ENCODE results near the gene FDX2. TPM values are rescaled to one million over a fixed set of nuclear protein-coding genes. Genes with fewer than 3 reads are reported as not detected.

Gene FDX2
- total RNA-seq (2014; rRNA removed; shearing (Covaris generic)) (27.3 and 28.7 TPM in 2 replicates), polyA plus RNA-seq (2016; fragmentation: Nextera tagmentation; extraction: Ambion mirVana) (29.7 and 35.0 TPM in 2 replicates)
- long read RNA-seq, transcript FDX2-203 (4 exons, 635 nt) = minor isoform, 6 of 25 reads
- long read RNA-seq, transcript FDX2-202 (5 exons, 1,012 nt) = major isoform, 14 of 25 reads
- long read RNA-seq, partial matches to known transcripts = 4 of 25 reads
- long read RNA-seq, other reads (novel, unspliced or antisense) = 0 of 25 reads

DNA sequence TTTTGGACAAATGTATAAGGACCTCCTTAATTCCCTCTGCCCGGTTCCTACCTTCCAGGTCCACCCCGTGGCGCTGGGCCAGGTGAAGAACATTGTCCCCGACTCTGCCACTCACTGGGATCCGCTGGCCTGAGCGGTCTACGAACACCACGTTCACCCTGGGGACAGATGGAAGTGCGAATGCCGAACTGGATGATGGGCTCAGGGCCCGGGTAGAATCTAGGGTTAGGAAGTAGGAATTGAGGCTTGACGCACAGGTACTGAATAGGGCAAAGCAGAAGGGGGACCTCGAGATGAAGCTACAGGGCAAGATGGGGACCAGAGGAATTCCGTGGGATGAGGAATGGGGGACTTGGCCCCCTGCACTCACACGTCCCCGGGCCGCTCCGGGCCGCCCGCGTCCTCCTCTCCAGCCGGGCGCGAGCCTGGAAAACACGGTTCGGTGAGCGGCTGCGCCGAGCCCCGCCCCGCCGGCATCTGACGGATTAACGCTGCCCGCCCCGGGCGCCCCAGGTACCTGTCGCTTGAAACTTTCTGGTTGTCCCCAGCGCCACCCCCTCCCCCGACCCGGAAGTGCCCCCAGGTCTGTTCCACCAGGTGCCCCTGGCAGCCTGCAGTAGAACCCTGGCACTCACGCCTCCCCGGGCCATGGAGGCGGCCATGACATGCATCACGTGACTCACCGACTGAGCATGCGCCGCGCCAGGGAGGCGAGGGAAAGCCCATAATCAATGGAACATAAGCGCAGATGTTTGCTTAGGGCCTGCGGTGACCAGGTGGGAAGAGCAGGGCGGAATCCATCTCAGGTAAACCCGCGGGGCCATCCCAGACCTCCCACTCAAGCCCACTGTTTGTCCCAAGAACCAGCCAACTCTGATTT is at the start of gene FDX2:
FDX2 (minus strand) TSS at position 681 of the 880 bp plus-strand sequence; CDS start at position 662, 19 bp downstream.
- Histone ChIP-seq H3F3A (replicated peaks; ENCODE audit: low read depth) (peaks cover 12% of the 10 kb centered on the region), H3K4me2 (peak within 1 kb of the TSS; percentile 92), H2AFZ (peak within 1 kb of the TSS; percentile 96), H3K36me3 (ENCODE audit: insufficient read depth) (peaks cover 3% of the 10 kb centered on the region; the same call in 1 of the 2 replicates), H3K4me3 (peak within 1 kb of the TSS; percentile 92), H3K27ac (ENCODE audit: low read depth) (peak within 1 kb of the TSS; percentile 83; the same call in 1 of the 2 replicates), H3K9me2 (ENCODE audit: insufficient read depth) (no peaks in the 10 kb centered on the region), H4K20me1 (replicated peaks; ENCODE audit: insufficient read depth) (peaks cover 3% of the 10 kb centered on the region; the same call in 1 of the 2 replicates), H3K79me2 (replicated peaks; ENCODE audit: insufficient read depth) (peaks cover 6% of the 10 kb centered on the region), H3K27me3 (ENCODE audit: insufficient read depth) (no peaks in the 10 kb centered on the region), H3K4me1 (ENCODE audit: insufficient read depth) (peaks cover 12% of the 10 kb centered on the region; the same call in 1 of the 2 replicates)
- peak; percentile 90 for ATAC-seq
- Mint-ChIP-seq H3K9me3 (no peaks in the 10 kb centered on the region), H3K4me3 (peak within 1 kb of the TSS; percentile 94), H3K27me3 (ENCODE audit: insufficient read depth, low read depth, poor library complexity) (peaks cover 12% of the 10 kb centered on the region), H3K4me1 (peaks cover 13% of the 10 kb centered on the region; the same call in 2 of the 3 replicates), H3K36me3 (ENCODE audit: low read depth) (peaks cover 32% of the 10 kb centered on the region), H3K27ac (peak within 1 kb of the TSS; percentile 92)
- DNase-seq (ENCODE audit: low spot score) = peak; percentile 95
- TF ChIP-seq EZH2 (IDR thresholded peaks at IDR 0.05; ENCODE audit: low read depth, unreplicated experiment) (no peak), CREB1 (CRISPR knock-in tag; IDR thresholded peaks at IDR 0.05; ENCODE audit: low read depth) (no peak), POLR2AphosphoS5 (IDR thresholded peaks at IDR 0.05; ENCODE audit: low read depth) (peak; percentile 86)
- TF ChIP-seq, protein P1, sequence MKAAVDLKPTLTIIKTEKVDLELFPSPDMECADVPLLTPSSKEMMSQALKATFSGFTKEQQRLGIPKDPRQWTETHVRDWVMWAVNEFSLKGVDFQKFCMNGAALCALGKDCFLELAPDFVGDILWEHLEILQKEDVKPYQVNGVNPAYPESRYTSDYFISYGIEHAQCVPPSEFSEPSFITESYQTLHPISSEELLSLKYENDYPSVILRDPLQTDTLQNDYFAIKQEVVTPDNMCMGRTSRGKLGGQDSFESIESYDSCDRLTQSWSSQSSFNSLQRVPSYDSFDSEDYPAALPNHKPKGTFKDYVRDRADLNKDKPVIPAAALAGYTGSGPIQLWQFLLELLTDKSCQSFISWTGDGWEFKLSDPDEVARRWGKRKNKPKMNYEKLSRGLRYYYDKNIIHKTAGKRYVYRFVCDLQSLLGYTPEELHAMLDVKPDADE (IDR thresholded peaks at IDR 0.05) = 0 out of 2 replicates have a peak, but pooled peaks have one; percentile 35

DNA sequence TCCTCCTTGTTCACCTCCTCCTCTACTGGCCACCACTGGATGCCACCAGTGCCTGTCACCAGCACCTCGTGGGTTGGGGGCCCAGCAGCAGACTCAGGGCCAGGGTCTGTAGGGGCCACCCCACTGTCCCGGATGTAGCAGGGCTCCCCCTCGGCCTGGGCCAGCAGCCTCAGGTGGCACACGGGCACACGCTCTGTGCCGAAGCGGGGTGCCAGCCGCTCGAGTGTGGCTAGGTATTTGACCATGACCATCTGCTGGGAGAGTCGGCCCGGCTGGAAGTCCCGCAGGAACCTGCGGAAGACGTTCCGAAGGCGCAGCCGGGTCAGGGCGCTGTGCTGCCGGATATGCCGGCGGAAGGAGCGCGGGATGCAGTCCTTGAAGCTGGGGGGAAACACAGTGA is 49.7 kb upstream of the FDX2 start:
- DNase-seq (ENCODE audit: low spot score) = no peak
- no peak overlapping the region for H2AFZ ChIP-seq
- no peak for ATAC-seq
- no peaks in the 10 kb centered on the region for H3F3A ChIP-seq (replicated peaks; ENCODE audit: low read depth)
- H3K79me2 ChIP-seq (replicated peaks; ENCODE audit: insufficient read depth) = no peaks in the 10 kb centered on the region
- no peaks in the 10 kb centered on the region for H3K27me3 ChIP-seq (ENCODE audit: insufficient read depth)
- no peak overlapping the region for H3K4me3 ChIP-seq
- no peak overlapping the region for H3K27ac Mint-ChIP-seq
- no peak overlapping the region for H3K4me3 Mint-ChIP-seq
- no peaks in the 10 kb centered on the region for H3K4me1 Mint-ChIP-seq
- H4K20me1 ChIP-seq (replicated peaks; ENCODE audit: insufficient read depth) = 0 out of 2 replicates have a peak, but pooled peaks cover 3% of the 10 kb centered on the region
- H3K4me2 ChIP-seq = no peak overlapping the region
- H3K36me3 ChIP-seq (ENCODE audit: insufficient read depth) = no peaks in the 10 kb centered on the region; the same call in 1 of the 2 replicates
- no peaks in the 10 kb centered on the region for H3K4me1 ChIP-seq (ENCODE audit: insufficient read depth)
- H3K36me3 Mint-ChIP-seq (ENCODE audit: low read depth) = peaks cover 36% of the 10 kb centered on the region
- H3K27ac ChIP-seq (ENCODE audit: low read depth) = no peak overlapping the region
- peaks cover 9% of the 10 kb centered on the region for H3K27me3 Mint-ChIP-seq (ENCODE audit: insufficient read depth, low read depth, poor library complexity)
- no peaks in the 10 kb centered on the region for H3K9me2 ChIP-seq (ENCODE audit: insufficient read depth)
- no peaks in the 10 kb centered on the region; the same call in 2 of the 3 replicates for H3K9me3 Mint-ChIP-seq
- no peak for TF ChIP-seq ZNF114 (CRISPR knock-in tag; IDR thresholded peaks at IDR 0.05)
- TF ChIP-seq, protein P1 (IDR thresholded peaks at IDR 0.05) = no peak
- TF ChIP-seq, protein P2, sequence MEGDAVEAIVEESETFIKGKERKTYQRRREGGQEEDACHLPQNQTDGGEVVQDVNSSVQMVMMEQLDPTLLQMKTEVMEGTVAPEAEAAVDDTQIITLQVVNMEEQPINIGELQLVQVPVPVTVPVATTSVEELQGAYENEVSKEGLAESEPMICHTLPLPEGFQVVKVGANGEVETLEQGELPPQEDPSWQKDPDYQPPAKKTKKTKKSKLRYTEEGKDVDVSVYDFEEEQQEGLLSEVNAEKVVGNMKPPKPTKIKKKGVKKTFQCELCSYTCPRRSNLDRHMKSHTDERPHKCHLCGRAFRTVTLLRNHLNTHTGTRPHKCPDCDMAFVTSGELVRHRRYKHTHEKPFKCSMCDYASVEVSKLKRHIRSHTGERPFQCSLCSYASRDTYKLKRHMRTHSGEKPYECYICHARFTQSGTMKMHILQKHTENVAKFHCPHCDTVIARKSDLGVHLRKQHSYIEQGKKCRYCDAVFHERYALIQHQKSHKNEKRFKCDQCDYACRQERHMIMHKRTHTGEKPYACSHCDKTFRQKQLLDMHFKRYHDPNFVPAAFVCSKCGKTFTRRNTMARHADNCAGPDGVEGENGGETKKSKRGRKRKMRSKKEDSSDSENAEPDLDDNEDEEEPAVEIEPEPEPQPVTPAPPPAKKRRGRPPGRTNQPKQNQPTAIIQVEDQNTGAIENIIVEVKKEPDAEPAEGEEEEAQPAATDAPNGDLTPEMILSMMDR (conservative IDR thresholded peaks at IDR 0.05; ENCODE audit: low read depth in 2 of 2) = no peak
- TF ChIP-seq, protein P3, sequence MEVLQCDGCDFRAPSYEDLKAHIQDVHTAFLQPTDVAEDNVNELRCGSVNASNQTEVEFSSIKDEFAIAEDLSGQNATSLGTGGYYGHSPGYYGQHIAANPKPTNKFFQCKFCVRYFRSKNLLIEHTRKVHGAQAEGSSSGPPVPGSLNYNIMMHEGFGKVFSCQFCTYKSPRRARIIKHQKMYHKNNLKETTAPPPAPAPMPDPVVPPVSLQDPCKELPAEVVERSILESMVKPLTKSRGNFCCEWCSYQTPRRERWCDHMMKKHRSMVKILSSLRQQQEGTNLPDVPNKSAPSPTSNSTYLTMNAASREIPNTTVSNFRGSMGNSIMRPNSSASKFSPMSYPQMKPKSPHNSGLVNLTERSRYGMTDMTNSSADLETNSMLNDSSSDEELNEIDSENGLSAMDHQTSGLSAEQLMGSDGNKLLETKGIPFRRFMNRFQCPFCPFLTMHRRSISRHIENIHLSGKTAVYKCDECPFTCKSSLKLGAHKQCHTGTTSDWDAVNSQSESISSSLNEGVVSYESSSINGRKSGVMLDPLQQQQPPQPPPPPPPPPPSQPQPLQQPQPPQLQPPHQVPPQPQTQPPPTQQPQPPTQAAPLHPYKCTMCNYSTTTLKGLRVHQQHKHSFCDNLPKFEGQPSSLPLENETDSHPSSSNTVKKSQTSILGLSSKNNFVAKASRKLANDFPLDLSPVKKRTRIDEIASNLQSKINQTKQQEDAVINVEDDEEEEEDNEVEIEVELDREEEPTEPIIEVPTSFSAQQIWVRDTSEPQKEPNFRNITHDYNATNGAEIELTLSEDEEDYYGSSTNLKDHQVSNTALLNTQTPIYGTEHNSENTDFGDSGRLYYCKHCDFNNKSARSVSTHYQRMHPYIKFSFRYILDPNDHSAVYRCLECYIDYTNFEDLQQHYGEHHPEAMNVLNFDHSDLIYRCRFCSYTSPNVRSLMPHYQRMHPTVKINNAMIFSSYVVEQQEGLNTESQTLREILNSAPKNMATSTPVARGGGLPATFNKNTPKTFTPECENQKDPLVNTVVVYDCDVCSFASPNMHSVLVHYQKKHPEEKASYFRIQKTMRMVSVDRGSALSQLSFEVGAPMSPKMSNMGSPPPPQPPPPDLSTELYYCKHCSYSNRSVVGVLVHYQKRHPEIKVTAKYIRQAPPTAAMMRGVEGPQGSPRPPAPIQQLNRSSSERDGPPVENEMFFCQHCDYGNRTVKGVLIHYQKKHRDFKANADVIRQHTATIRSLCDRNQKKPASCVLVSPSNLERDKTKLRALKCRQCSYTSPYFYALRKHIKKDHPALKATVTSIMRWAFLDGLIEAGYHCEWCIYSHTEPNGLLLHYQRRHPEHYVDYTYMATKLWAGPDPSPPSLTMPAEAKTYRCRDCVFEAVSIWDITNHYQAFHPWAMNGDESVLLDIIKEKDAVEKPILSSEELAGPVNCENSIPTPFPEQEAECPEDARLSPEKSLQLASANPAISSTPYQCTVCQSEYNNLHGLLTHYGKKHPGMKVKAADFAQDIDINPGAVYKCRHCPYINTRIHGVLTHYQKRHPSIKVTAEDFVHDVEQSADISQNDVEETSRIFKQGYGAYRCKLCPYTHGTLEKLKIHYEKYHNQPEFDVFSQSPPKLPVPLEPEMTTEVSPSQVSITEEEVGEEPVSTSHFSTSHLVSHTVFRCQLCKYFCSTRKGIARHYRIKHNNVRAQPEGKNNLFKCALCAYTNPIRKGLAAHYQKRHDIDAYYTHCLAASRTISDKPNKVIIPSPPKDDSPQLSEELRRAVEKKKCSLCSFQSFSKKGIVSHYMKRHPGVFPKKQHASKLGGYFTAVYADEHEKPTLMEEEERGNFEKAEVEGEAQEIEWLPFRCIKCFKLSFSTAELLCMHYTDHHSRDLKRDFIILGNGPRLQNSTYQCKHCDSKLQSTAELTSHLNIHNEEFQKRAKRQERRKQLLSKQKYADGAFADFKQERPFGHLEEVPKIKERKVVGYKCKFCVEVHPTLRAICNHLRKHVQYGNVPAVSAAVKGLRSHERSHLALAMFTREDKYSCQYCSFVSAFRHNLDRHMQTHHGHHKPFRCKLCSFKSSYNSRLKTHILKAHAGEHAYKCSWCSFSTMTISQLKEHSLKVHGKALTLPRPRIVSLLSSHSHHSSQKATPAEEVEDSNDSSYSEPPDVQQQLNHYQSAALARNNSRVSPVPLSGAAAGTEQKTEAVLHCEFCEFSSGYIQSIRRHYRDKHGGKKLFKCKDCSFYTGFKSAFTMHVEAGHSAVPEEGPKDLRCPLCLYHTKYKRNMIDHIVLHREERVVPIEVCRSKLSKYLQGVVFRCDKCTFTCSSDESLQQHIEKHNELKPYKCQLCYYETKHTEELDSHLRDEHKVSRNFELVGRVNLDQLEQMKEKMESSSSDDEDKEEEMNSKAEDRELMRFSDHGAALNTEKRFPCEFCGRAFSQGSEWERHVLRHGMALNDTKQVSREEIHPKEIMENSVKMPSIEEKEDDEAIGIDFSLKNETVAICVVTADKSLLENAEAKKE (CRISPR knock-in tag; IDR thresholded peaks at IDR 0.05) = no peak
- no peak for TF ChIP-seq CREB1 (CRISPR knock-in tag; IDR thresholded peaks at IDR 0.05; ENCODE audit: low read depth)
